Measurements from ENCODE around the gene FRMD5. TPM values are rescaled to one million over a fixed set of nuclear protein-coding genes. Genes with fewer than 3 reads are reported as not detected.

Gene FRMD5
- total RNA-seq, 1 donor from 2014 or later: 0.49 TPM

DNA sequence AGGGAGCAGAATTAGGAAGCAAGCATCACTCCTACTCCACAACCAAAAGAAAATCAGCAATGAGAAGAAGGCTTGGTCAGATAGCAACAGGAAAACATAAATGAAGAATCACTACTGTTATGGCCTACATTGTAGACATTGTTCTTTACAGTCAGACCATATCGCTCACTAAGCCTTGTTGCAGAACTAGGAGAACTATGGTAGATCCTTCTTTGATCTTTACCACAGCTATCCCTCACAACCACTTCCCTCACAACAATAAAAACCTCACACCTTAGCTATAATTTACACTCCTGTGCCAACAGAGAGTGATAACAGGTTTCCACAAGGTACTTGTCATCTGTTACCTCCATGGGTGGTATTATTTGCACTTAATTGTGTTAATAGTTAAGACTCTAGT is 241.7 kb downstream of the FRMD5 start:
- Histone ChIP-seq H3K4me3 (no peak overlapping the region), H3K36me3 (no peaks in the 10 kb centered on the region), H3K27me3 (no peaks in the 10 kb centered on the region), H3K4me1 (no peaks in the 10 kb centered on the region), H3K27ac (no peak overlapping the region), H3K9me3 (no peaks in the 10 kb centered on the region)
- DNase-seq (ENCODE audit: extremely low spot score in 2 of 2): no peak
- intact Hi-C loops (cut with DNase I): no loop called here
- TF ChIP-seq CTCF (IDR thresholded peaks at IDR 0.05): no peak
- TF ChIP-seq POLR2AphosphoS5 (IDR thresholded peaks at IDR 0.05; ENCODE audit: insufficient read depth in 1 of 2, low read depth in 1 of 2): no peak
- no peak for TF ChIP-seq POLR2A (IDR thresholded peaks at IDR 0.05)

DNA sequence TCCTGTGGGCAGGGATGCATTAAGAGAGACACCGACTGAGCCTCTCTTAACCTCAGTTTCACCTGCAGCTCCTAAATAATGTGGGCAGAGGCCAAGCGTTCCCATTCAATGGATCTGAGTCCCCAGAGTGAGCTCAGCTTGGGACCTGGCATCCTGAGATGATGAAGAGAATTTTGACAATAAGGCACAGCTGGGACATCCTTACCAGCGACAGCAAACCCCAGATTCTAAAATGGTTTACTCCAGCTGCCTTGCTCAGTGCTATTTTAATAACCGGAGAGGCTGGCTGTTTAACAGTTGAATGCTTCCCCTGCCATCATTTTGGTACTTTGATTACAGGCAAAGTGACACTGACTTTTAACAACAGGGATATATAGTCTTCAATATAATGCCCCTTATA is 244.5 kb downstream of the FRMD5 start:
- TF ChIP-seq POLR2A (IDR thresholded peaks at IDR 0.05): no peak
- no peak for TF ChIP-seq POLR2AphosphoS5 (IDR thresholded peaks at IDR 0.05; ENCODE audit: insufficient read depth in 1 of 2, low read depth in 1 of 2)
- no peak for TF ChIP-seq CTCF (IDR thresholded peaks at IDR 0.05)
- H3K27ac ChIP-seq: no peak overlapping the region
- no peaks in the 10 kb centered on the region for H3K9me3 ChIP-seq
- no peak overlapping the region for H3K4me3 ChIP-seq
- no peak for DNase-seq (ENCODE audit: extremely low spot score in 2 of 2)
- H3K4me1 ChIP-seq: no peaks in the 10 kb centered on the region
- intact Hi-C loops (cut with DNase I): no loop called here
- no peaks in the 10 kb centered on the region for H3K27me3 ChIP-seq
- no peaks in the 10 kb centered on the region for H3K36me3 ChIP-seq

- TF ChIP-seq CTCF (IDR thresholded peaks at IDR 0.05) (no peak), POLR2A (IDR thresholded peaks at IDR 0.05) (no peak), POLR2AphosphoS5 (IDR thresholded peaks at IDR 0.05; ENCODE audit: insufficient read depth in 1 of 2, low read depth in 1 of 2) (no peak)
- intact Hi-C loops (cut with DNase I): no loop called here
- H3K27me3 ChIP-seq: no peaks in the 10 kb centered on the region
- no peak overlapping the region for H3K4me3 ChIP-seq
- no peak overlapping the region for H3K27ac ChIP-seq
- H3K9me3 ChIP-seq: no peaks in the 10 kb centered on the region
- H3K36me3 ChIP-seq: no peaks in the 10 kb centered on the region
- H3K4me1 ChIP-seq: no peaks in the 10 kb centered on the region
- DNase-seq (ENCODE audit: extremely low spot score in 2 of 2): no peak
Observed at GRCh38 chr15:43948691-43949325, 246.3 kb downstream of the FRMD5 start.

- Histone ChIP-seq H3K4me3 (no peak overlapping the region), H3K27me3 (no peaks in the 10 kb centered on the region), H3K9me3 (no peaks in the 10 kb centered on the region), H3K27ac (no peak overlapping the region), H3K4me1 (no peaks in the 10 kb centered on the region), H3K36me3 (no peaks in the 10 kb centered on the region)
- intact Hi-C loops (cut with DNase I): no loop called here
- TF ChIP-seq CTCF (IDR thresholded peaks at IDR 0.05) (no peak), POLR2A (IDR thresholded peaks at IDR 0.05) (no peak), POLR2AphosphoS5 (IDR thresholded peaks at IDR 0.05; ENCODE audit: insufficient read depth in 1 of 2, low read depth in 1 of 2) (no peak)
- no peak for DNase-seq (ENCODE audit: extremely low spot score in 2 of 2)
Observed at GRCh38 chr15:43943511-43943910, 251.6 kb downstream of the FRMD5 start.

DNA sequence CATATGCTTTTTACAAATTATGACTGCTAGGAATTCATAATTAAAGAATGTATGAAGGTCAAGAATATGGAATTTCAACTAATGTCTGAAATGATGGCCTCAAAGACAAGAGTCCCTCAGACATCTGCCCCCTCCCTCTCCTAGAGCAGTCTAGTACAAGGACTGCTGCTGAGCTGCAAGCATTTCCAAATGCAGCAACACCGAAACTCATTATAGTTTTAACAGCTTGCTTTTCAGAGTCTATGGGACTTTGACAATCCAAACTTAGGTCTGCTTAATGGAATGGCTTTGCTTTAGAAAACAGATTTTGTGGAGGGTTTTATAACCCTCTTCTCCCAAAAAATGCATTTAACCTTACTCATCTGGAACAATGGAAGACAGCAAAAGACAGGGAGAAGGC is 252.9 kb downstream of the FRMD5 start:
- no peaks in the 10 kb centered on the region for H3K4me1 ChIP-seq
- TF ChIP-seq CTCF (IDR thresholded peaks at IDR 0.05) (no peak), POLR2A (IDR thresholded peaks at IDR 0.05) (no peak), POLR2AphosphoS5 (IDR thresholded peaks at IDR 0.05; ENCODE audit: insufficient read depth in 1 of 2, low read depth in 1 of 2) (no peak)
- H3K9me3 ChIP-seq: no peaks in the 10 kb centered on the region
- H3K4me3 ChIP-seq: no peak overlapping the region
- DNase-seq (ENCODE audit: extremely low spot score in 2 of 2): no peak
- H3K27ac ChIP-seq: no peak overlapping the region
- no peaks in the 10 kb centered on the region for H3K27me3 ChIP-seq
- intact Hi-C loops (cut with DNase I): no loop called here
- no peaks in the 10 kb centered on the region for H3K36me3 ChIP-seq
